GM12878 (cell line): ENCODE results near the gene BEAN1. TPM values are rescaled to one million over a fixed set of nuclear protein-coding genes. Genes with fewer than 3 reads are reported as not detected.

Experiments used
- ATAC-seq: fragments of 200-7000 bp; cut with Tn5 transposase; 3 replicates; pipeline ENCODE4 v1.9.1; 2020; ENCODE audit warnings: mild to moderate bottlenecking, moderate library complexity
- BruUV-seq: library from RNA; stranded (reverse); fragments of 400-500 nt; replicated peaks from 2 replicates; lab custom pipeline; 2021; lab: Mats Ljungman, UMichigan
- CTCF ChIA-PET: fragments of 300-600 bp; sonication (Branson Sonifier 250); formaldehyde crosslinking; extraction: SDS; loops from one replicate; lab custom pipeline; 2021; ENCODE audit warnings: inconsistent platforms; lab: Yijun Ruan, JAX
- POLR2A ChIA-PET: fragments of 350-600 bp; formaldehyde crosslinking; extraction: SDS; loops from one replicate; lab custom pipeline; 2021; ENCODE audit warnings: inconsistent platforms; lab: Charles Lee
- RAD21 ChIA-PET: fragments of 300-600 bp; sonication (Branson Sonifier 250); formaldehyde crosslinking; loops from one replicate; lab custom pipeline; 2023; ENCODE audit warnings: antibody characterized with exemption; ENCODE audit not compliant: unreplicated experiment; lab: Charles Lee
- SMC1A ChIA-PET: fragments of 300-600 bp; sonication (Branson Sonifier 250); formaldehyde crosslinking; loops from one replicate; lab custom pipeline; 2023; ENCODE audit not compliant: unreplicated experiment, uncharacterized antibody; lab: Charles Lee
- DNase-seq: peaks from one replicate; pipeline ENCODE4 v3.0.0-alpha.2; 2011; ENCODE audit warnings: low read depth, low spot score
- FAIRE-seq: peaks from 3 replicates; lab custom pipeline; 2011; peaks lifted over from hg19 to GRCh38; lab: Jason Lieb, UNC
- H2AFZ ChIP-seq: 2 replicates; pipeline ENCODE4 v1.6.0; 2011; ENCODE audit warnings: low read depth, low read length, control low read depth; ENCODE audit not compliant: control insufficient read depth
- H3K27ac ChIP-seq: 2 replicates; pipeline ENCODE4 v1.5.1; 2011; ENCODE audit warnings: control low read depth; ENCODE audit not compliant: control insufficient read depth, insufficient read depth
- H3K27me3 ChIP-seq, 2 experiments: replicated peaks in 1 of 2; 2 replicates each; pipeline versions ENCODE4 v1.6.0 to v1.6.1; 2011; ENCODE audit warnings: low read length in 1 of 2; ENCODE audit not compliant: control insufficient read depth in 2 of 2, insufficient read depth in 2 of 2
- H3K36me3 ChIP-seq, 2 experiments: 2 replicates each; pipeline ENCODE4 v1.5.1; 2011; ENCODE audit warnings: low read length in 1 of 2; ENCODE audit not compliant: control insufficient read depth in 2 of 2, insufficient read depth in 2 of 2
- H3K4me1 ChIP-seq: 2 replicates; pipeline ENCODE4 v1.6.1; 2011; ENCODE audit warnings: mild to moderate bottlenecking, low read length, moderate library complexity, mixed read lengths; ENCODE audit not compliant: control insufficient read depth, insufficient read depth
- H3K4me2 ChIP-seq: 2 replicates; pipeline ENCODE4 v1.6.0; 2011; ENCODE audit warnings: control low read depth; ENCODE audit not compliant: control insufficient read depth, insufficient read depth
- H3K4me3 ChIP-seq: fragments of 200-600 bp; sonication (generic); 2 replicates; pipeline ENCODE4 v1.5.1; 2016
- H3K79me2 ChIP-seq: 2 replicates; pipeline ENCODE4 v1.6.0; 2011; ENCODE audit warnings: low read length; ENCODE audit not compliant: control insufficient read depth, insufficient read depth
- H3K9ac ChIP-seq: 2 replicates; pipeline ENCODE4 v1.8.0; 2011; ENCODE audit warnings: low read length, control low read depth, mixed read lengths; ENCODE audit not compliant: control insufficient read depth, insufficient read depth
- H3K9me3 ChIP-seq: replicated peaks from 3 replicates; pipeline ENCODE4 v1.5.1; 2011; ENCODE audit warnings: mild to moderate bottlenecking, low read length; ENCODE audit not compliant: control insufficient read depth, insufficient read depth
- H4K20me1 ChIP-seq: 2 replicates; pipeline ENCODE4 v1.6.0; 2011; ENCODE audit not compliant: control insufficient read depth, insufficient read depth
- BMI1 ChIP-seq: fragments of 450-650 bp; IDR thresholded peaks from 2 replicates; pipeline ENCODE4 v1.6.1; 2016; ENCODE audit warnings: mild to moderate bottlenecking, moderate library complexity, borderline replicate concordance
- CHD1 ChIP-seq: IDR thresholded peaks from 2 replicates; pipeline ENCODE4 v1.6.1; 2012; ENCODE audit warnings: low read depth, low read length, improper control_type of control experiment
- DPF2 ChIP-seq: fragments of 450-650 bp; IDR thresholded peaks from 2 replicates; pipeline ENCODE4 v1.6.1; 2017; ENCODE audit warnings: mild to moderate bottlenecking
- EZH2 ChIP-seq: IDR thresholded peaks from 2 replicates; pipeline ENCODE4 v1.6.1; 2012; ENCODE audit warnings: low read depth, mild to moderate bottlenecking, control low read depth, inconsistent platforms, low read length, borderline replicate concordance; ENCODE audit not compliant: control insufficient read depth
- IRF5 ChIP-seq: fragments of 450-650 bp; IDR thresholded peaks from 2 replicates; pipeline ENCODE4 v1.6.1; 2017; ENCODE audit warnings: borderline replicate concordance
- KDM1A ChIP-seq: fragments of 200-600 bp; sonication (generic); IDR thresholded peaks from 2 replicates; pipeline ENCODE4 v1.6.1; 2016; ENCODE audit warnings: borderline replicate concordance
- MLLT1 ChIP-seq: fragments of 450-650 bp; IDR thresholded peaks from 2 replicates; pipeline ENCODE4 v1.6.1; 2016; ENCODE audit warnings: mild to moderate bottlenecking
- MTA3 ChIP-seq: IDR thresholded peaks from 2 replicates; pipeline ENCODE4 v1.6.1; 2012; ENCODE audit warnings: low read length, inconsistent platforms, borderline replicate concordance
- NFIC ChIP-seq: IDR thresholded peaks from 2 replicates; pipeline ENCODE4 v1.6.1; 2012; ENCODE audit warnings: low read depth, mild to moderate bottlenecking, inconsistent platforms, low read length, moderate library complexity
- PAX8 ChIP-seq: fragments of 450-650 bp; IDR thresholded peaks from 2 replicates; pipeline ENCODE4 v1.6.1; 2017; ENCODE audit warnings: mild to moderate bottlenecking, moderate library complexity
- PBX3 ChIP-seq: IDR thresholded peaks from 2 replicates; pipeline ENCODE4 v1.6.1; 2011; ENCODE audit warnings: mild to moderate bottlenecking, low read depth, low read length, moderate library complexity; ENCODE audit not compliant: insufficient replicate concordance
- POU2F2 ChIP-seq: IDR thresholded peaks from 3 replicates; pipeline ENCODE4 v1.6.1; 2011; ENCODE audit warnings: low read depth, mild to moderate bottlenecking, low read length, borderline replicate concordance
- SPI1 ChIP-seq: IDR thresholded peaks from 2 replicates; pipeline ENCODE4 v1.6.1; 2011; ENCODE audit warnings: low read depth, mild to moderate bottlenecking, low read length, moderate library complexity, borderline replicate concordance; ENCODE audit not compliant: insufficient read depth
- ZBTB33 ChIP-seq: fragments of 450-650 bp; IDR thresholded peaks from 2 replicates; pipeline ENCODE4 v1.6.1; 2017; ENCODE audit warnings: mild to moderate bottlenecking
- ZNF622 ChIP-seq: fragments of 450-650 bp; IDR thresholded peaks from 2 replicates; pipeline ENCODE4 v1.6.1; 2017; ENCODE audit warnings: mild to moderate bottlenecking, inconsistent platforms
- WGBS: methylation state at CpG from one replicate; pipeline ENCODE4 v1.1.6; 2016; ENCODE audit warnings: low lambda C conversion rate; ENCODE audit not compliant: insufficient replicate concordance, insufficient coverage; ENCODE audit errors: missing lambda C conversion rate; 5-methylcytosine and 5-hydroxymethylcytosine counted together
- in situ Hi-C: fragments of 300-500 bp; cut with MboI; formaldehyde crosslinking; loops from 9 replicates; pipeline ENCODE4 v1.14.3; 2018; ENCODE audit warnings: mixed read lengths
- intact Hi-C: fragments of 100-400 bp; cut with micrococcal nuclease; formaldehyde crosslinking; loops from one replicate; pipeline ENCODE4 v1.14.2; 2022; ENCODE audit not compliant: unreplicated experiment
- polyA plus RNA-seq, 11 experiments: library from polyadenylated mRNA; depleted of rRNA in 4 of 11; unstranded in 6 of 11; stranded (reverse) in 5 of 11; fragments of >200 nt; fragmentation: Nextera tagmentation in 4 of 11; fragmentation: Illumina TruSeq in 1 of 11; extraction: Ambion mirVana in 4 of 11; extraction: Trizol in 1 of 11; gene quantifications; 1 replicate in 1 of 11; 2 replicates in 10 of 11; pipeline versions ENCODE4 v1.2.1 to v1.2.3, GENCODE V29; 2011 to 2016; ENCODE audit warnings: inconsistent platforms in 2 of 11, missing spikeins in 2 of 11, low read depth in 1 of 11
- total RNA-seq, 4 experiments: library from RNA; depleted of rRNA in 3 of 4; stranded (reverse); fragments of >200 nt in 3 of 4; fragmentation: Illumina TruSeq in 1 of 4; extraction: Trizol in 1 of 4; gene quantifications; 2 replicates each; pipeline versions ENCODE4 v1.2.1 to v1.2.3, GENCODE V29; 2013 to 2021

Gene BEAN1
- total and polyA plus RNA-seq, 10 of the 15 experiments (the other 5 are each of a cell fraction or from before 2014, with no cell fraction given): not detected

- TF ChIP-seq EZH2: no peak
- no peak for TF ChIP-seq ZBTB33
Observed at GRCh38 chr16:66489818-66490217, 62.7 kb downstream of the BEAN1 start (continued).

GRCh38 chr16:66490774-66491715, 64.0 kb downstream of the BEAN1 start:
- intact Hi-C loops: no loop called here
- no peak for TF ChIP-seq SPI1
- TF ChIP-seq POU2F2: no peak
- TF ChIP-seq MTA3: no peak
- TF ChIP-seq PBX3: no peak
- no peak for TF ChIP-seq CHD1
- no peak for TF ChIP-seq ZNF622
- no peak for TF ChIP-seq DPF2
- TF ChIP-seq PAX8: no peak
- no peak for TF ChIP-seq KDM1A
- no peak for TF ChIP-seq NFIC
- no peak for TF ChIP-seq MLLT1
- no peak for TF ChIP-seq IRF5
- no peak for TF ChIP-seq BMI1

More at GRCh38 chr16:66490774-66491715, 64.0 kb downstream of the BEAN1 start:
- no peak overlapping the region for H3K9ac ChIP-seq
- no peak overlapping the region for H3K27ac ChIP-seq
- no peaks in the 10 kb centered on the region; the same call in 2 of the 3 replicates for H3K9me3 ChIP-seq
- SMC1A ChIA-PET: interaction anchor here (0.9 to 1.4 kb wide), 2 partner anchors 17 to 72 kb away, joined by 3 to 4 read pairs; no protein-coding TSS in a partner anchor
- CTCF ChIA-PET: interaction anchor here (0.6 to 1.0 kb wide), 4 partner anchors 15 to 98 kb away, joined by 3 to 4 read pairs (median 4); no protein-coding TSS in a partner anchor
- DNase-seq (no peak), FAIRE-seq (no peak), ATAC-seq (no peak; the same call in 2 of the 3 replicates)
- no peak overlapping the region for H3K4me3 ChIP-seq
- BruUV-seq: no TSS peak
- no peaks in the 10 kb centered on the region for H3K4me1 ChIP-seq
- no peak overlapping the region for H2AFZ ChIP-seq
- H3K27me3 ChIP-seq: no peaks in the 10 kb centered on the region; a peak in 2 of 4 replicates
- RAD21 ChIA-PET: interaction anchor here (0.7 to 1.1 kb wide), 2 partner anchors 15 to 71 kb away, joined by 3 read pairs; no protein-coding TSS in a partner anchor
- H4K20me1 ChIP-seq: no peaks in the 10 kb centered on the region
- H3K79me2 ChIP-seq: no peaks in the 10 kb centered on the region
- WGBS: 27% methylated on average over 8 of the region's 8 CpGs
- H3K4me2 ChIP-seq: no peak overlapping the region
- POLR2A ChIA-PET: no interaction called here
- no peaks in the 10 kb centered on the region for H3K36me3 ChIP-seq
- in situ Hi-C loops: no loop called here
